ENCODE data around the gene IFRD2.
"Not testable (repeated sequence)": the region's sequence is repeated elsewhere in the genome, so short reads cannot be mapped to it uniquely, and the experiment has no call there.

IFRD2 gene

GRCh38 chr3:50272538-50272910 lies 19.7 kb downstream of the IFRD2 start:
- not testable (repeated sequence) for H3K4me3 ChIP-seq, H3K27ac ChIP-seq

- no peak overlapping the region for H3K4me3 ChIP-seq
- H3K27ac ChIP-seq = peak overlapping the region in 1 of 21 experiments; percentile 68
Measured at GRCh38 chr3:50271314-50271936, 20.8 kb downstream of the IFRD2 start.

GRCh38 chr3:50270422-50271224 lies 21.6 kb downstream of the IFRD2 start:
- Histone ChIP-seq H3K27ac (peak overlapping the region in 4 of 21 experiments; percentile 26 to 68 (median 50)), H3K4me3 (peak overlapping the region in 1 of 7 experiments; percentile 15)

GRCh38 chr3:50269977-50270413 lies 22.2 kb downstream of the IFRD2 start:
- peak overlapping the region in 2 of 7 experiments; percentile 5 to 15 for H3K4me3 ChIP-seq

GRCh38 chr3:50269460-50269859 lies 22.8 kb downstream of the IFRD2 start:
- Histone ChIP-seq H3K4me3 (peak overlapping the region in 2 of 7 experiments; percentile 15 to 20), H3K27ac (peak overlapping the region in 11 of 21 experiments; percentile 26 to 80 (median 61))

More at GRCh38 chr3:50269977-50270413, 22.2 kb downstream of the IFRD2 start:
- H3K27ac ChIP-seq = peak overlapping the region in 6 of 21 experiments; percentile 26 to 68 (median 46)

- Histone ChIP-seq H3K27ac (peak within 1 kb of the TSS in 13 of 21 experiments; percentile 44 to 87 (median 66)), H3K4me3 (peak within 1 kb of the TSS in 3 of 7 experiments; percentile 15 to 22 (median 20))
Measured at GRCh38 chr3:50268703-50269451, 23.4 kb downstream of the IFRD2 start, which contains the start of gene SEMA3B. Gene SEMA3B (plus strand): TSS chr3:50269147. CDS start chr3:50269241, 94 bp downstream.

GRCh38 chr3:50268276-50268675 lies 24.0 kb downstream of the IFRD2 start:
- no peak overlapping the region for H3K4me3 ChIP-seq
- peak overlapping the region in 8 of 21 experiments; percentile 57 to 87 (median 74) for H3K27ac ChIP-seq

- H3K27ac ChIP-seq = peak overlapping the region in 17 of 21 experiments; percentile 2 to 87 (median 65)
- H3K4me3 ChIP-seq = peak overlapping the region in 5 of 7 experiments; percentile 4 to 22 (median 8)
Measured at GRCh38 chr3:50267280-50267913, 24.8 kb downstream of the IFRD2 start.

- peak overlapping the region in 17 of 21 experiments; percentile 2 to 87 (median 65) for H3K27ac ChIP-seq
- H3K4me3 ChIP-seq = peak overlapping the region in 5 of 7 experiments; percentile 4 to 22 (median 8)
Measured at GRCh38 chr3:50266836-50267235, 25.4 kb downstream of the IFRD2 start.

- no peak overlapping the region for H3K4me3 ChIP-seq
Measured at GRCh38 chr3:50266017-50266416, 26.2 kb downstream of the IFRD2 start.

GRCh38 chr3:50265571-50265970 lies 26.7 kb downstream of the IFRD2 start:
- Histone ChIP-seq H3K4me3 (no peak overlapping the region), H3K27ac (peak overlapping the region in 16 of 21 experiments; percentile 13 to 85 (median 60))

More at GRCh38 chr3:50266017-50266416, 26.2 kb downstream of the IFRD2 start:
- H3K27ac ChIP-seq = peak overlapping the region in 12 of 21 experiments; percentile 13 to 85 (median 68)

GRCh38 chr3:50264964-50265485 lies 27.2 kb downstream of the IFRD2 start:
- Histone ChIP-seq H3K27ac (peak overlapping the region in 17 of 21 experiments; percentile 13 to 85 (median 56)), H3K4me3 (no peak overlapping the region)

- peak overlapping the region in 17 of 21 experiments; percentile 9 to 85 (median 61) for H3K27ac ChIP-seq
- no peak overlapping the region for H3K4me3 ChIP-seq
Measured at GRCh38 chr3:50264383-50264963, 27.8 kb downstream of the IFRD2 start.

- no peak overlapping the region for H3K4me3 ChIP-seq
- peak overlapping the region in 16 of 21 experiments; percentile 5 to 85 (median 36) for H3K27ac ChIP-seq
Measured at GRCh38 chr3:50263478-50264382, 28.5 kb downstream of the IFRD2 start.

- no peak overlapping the region for H3K4me3 ChIP-seq
- H3K27ac ChIP-seq = peak overlapping the region in 3 of 21 experiments; percentile 11 to 33 (median 21)
Measured at GRCh38 chr3:50262778-50263177, 29.5 kb downstream of the IFRD2 start.

- not testable (repeated sequence) for H3K4me3 ChIP-seq
- peak overlapping the region in 2 of 21 experiments; percentile 96 to 99 for H3K27ac ChIP-seq
Measured at GRCh38 chr3:50262200-50262599, 30.0 kb downstream of the IFRD2 start.

- peak overlapping the region in 17 of 21 experiments; percentile 1 to 99 (median 96) for H3K27ac ChIP-seq
- no peak overlapping the region for H3K4me3 ChIP-seq
Measured at GRCh38 chr3:50261505-50261904, 30.7 kb downstream of the IFRD2 start.
